Peyer's patch (tissue), 4 donors: Measurements from ENCODE around the gene KCNAB3. TPM values are rescaled to one million over a fixed set of nuclear protein-coding genes. Genes with fewer than 3 reads are reported as not detected.

Experiments
- DNase-seq, 3 donors: peaks; one replicate each; pipeline ENCODE4 v3.0.0-alpha.2; 2017 to 2019
- H3K27ac ChIP-seq, 4 donors: fragments of 200-600 bp; sonication (generic); one replicate each; pipeline ENCODE4 v1.5.1; 2016 to 2019
- H3K27me3 ChIP-seq, 2 donors: fragments of 200-600 bp; sonication (generic); one replicate each; pipeline ENCODE4 v1.5.1; 2019
- H3K36me3 ChIP-seq, 3 donors: fragments of 200-600 bp; sonication (generic); one replicate each; pipeline ENCODE4 v1.5.1; 2016 to 2019
- H3K4me1 ChIP-seq, 4 donors: fragments of 200-600 bp; sonication (generic); one replicate each; pipeline ENCODE4 v1.5.1; 2016 to 2019
- H3K4me3 ChIP-seq, 4 donors: fragments of 200-600 bp; sonication (generic); 1 replicate in 3 of 4; 2 replicates in 1 of 4; pipeline ENCODE4 v1.5.1; 2016 to 2019; ENCODE audit warnings: mild to moderate bottlenecking in 1 of 4
- H3K9me3 ChIP-seq, 4 donors: fragments of 200-600 bp; sonication (generic); one replicate each; pipeline ENCODE4 v1.5.1; 2016 to 2019; ENCODE audit warnings: mild to moderate bottlenecking in 1 of 4
- POLR2A ChIP-seq, 2 donors: fragments of 450-650 bp; IDR thresholded peaks; one replicate each; pipeline ENCODE4 v1.5.1; 2017; ENCODE audit warnings: antibody characterized with exemption in 2 of 2, mild to moderate bottlenecking in 2 of 2, moderate library complexity in 2 of 2
- total RNA-seq, 4 donors: library from RNA; depleted of rRNA; stranded (reverse); fragments of >200 nt; gene quantifications; one replicate each; pipeline ENCODE4 v1.1.0, GENCODE V29; 2016
- TF ChIP-seq, protein P1 (sequence below), 6 experiments: fragments of 450-650 bp in 4 of 6; fragments of 200-600 bp in 2 of 6; sonication (generic) in 1 of 6; IDR thresholded peaks; one replicate each; pipeline ENCODE4 v1.5.1; 2017 to 2019; ENCODE audit warnings: antibody characterized with exemption in 6 of 6, mild to moderate bottlenecking in 3 of 6, moderate library complexity in 1 of 6

Gene KCNAB3
- total RNA-seq, 4 donors from 2014 or later: 0.95 to 5.0 (median 2.7) TPM

DNA sequence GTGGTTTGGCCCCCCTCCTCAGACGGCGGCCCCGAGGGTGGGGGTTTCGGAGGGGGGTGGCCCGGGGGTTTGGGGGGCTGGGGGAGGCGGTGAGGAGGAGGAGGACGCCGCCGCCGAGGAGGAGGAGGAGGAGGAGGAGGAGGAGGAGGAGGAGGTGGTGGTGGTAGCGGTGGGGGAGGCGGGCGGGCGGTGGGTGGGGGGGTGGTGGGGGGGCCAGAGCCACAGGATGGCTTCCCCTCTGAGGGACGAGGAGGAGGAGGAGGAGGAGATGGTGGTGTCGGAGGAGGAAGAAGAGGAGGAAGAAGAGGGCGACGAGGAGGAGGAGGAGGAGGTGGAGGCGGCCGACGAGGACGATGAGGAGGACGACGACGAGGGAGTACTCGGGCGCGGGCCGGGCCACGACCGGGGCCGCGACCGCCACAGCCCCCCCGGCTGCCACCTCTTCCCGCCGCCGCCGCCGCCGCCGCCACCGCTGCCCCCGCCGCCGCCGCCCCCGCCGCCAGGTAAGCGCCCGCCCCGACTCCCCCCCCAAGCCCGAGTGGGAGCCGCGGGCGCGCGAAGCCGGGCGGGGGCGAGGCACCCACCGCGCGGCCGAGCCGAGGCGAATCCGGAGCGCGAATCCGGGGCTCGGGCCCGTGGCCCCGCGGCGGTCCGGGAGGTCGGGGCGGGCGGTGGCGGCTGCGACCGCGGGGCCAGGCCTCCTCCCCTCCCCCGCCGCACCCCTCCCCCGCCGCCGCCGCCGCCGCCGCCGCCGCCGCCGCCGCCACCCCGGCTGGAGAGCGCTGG is 44.9 kb downstream of the KCNAB3 start:
- DNase-seq: peak; percentile 22 to 65 (median 50)
- H3K9me3 ChIP-seq: no peaks in the 10 kb centered on the region
- peak overlapping the region; percentile 89 to 96 (median 94) for H3K27ac ChIP-seq
- TF ChIP-seq POLR2A (IDR thresholded peaks at IDR 0.05): no peak
- TF ChIP-seq, protein P1, sequence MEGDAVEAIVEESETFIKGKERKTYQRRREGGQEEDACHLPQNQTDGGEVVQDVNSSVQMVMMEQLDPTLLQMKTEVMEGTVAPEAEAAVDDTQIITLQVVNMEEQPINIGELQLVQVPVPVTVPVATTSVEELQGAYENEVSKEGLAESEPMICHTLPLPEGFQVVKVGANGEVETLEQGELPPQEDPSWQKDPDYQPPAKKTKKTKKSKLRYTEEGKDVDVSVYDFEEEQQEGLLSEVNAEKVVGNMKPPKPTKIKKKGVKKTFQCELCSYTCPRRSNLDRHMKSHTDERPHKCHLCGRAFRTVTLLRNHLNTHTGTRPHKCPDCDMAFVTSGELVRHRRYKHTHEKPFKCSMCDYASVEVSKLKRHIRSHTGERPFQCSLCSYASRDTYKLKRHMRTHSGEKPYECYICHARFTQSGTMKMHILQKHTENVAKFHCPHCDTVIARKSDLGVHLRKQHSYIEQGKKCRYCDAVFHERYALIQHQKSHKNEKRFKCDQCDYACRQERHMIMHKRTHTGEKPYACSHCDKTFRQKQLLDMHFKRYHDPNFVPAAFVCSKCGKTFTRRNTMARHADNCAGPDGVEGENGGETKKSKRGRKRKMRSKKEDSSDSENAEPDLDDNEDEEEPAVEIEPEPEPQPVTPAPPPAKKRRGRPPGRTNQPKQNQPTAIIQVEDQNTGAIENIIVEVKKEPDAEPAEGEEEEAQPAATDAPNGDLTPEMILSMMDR (IDR thresholded peaks at IDR 0.05): no peak
- H3K4me3 ChIP-seq: peak overlapping the region; percentile 62 to 89 (median 82)
- H3K27me3 ChIP-seq: no peaks in the 10 kb centered on the region
- peaks cover 0 to 64% (median 12%) of the 10 kb centered on the region in 4 donors for H3K4me1 ChIP-seq
- H3K36me3 ChIP-seq: peaks cover 0 to 8% (median 0%) of the 10 kb centered on the region in 3 donors

- TF ChIP-seq POLR2A (IDR thresholded peaks at IDR 0.05): no peak
- TF ChIP-seq, protein P1 (IDR thresholded peaks at IDR 0.05): no peak
- H3K36me3 ChIP-seq: peaks cover 0 to 14% (median 0%) of the 10 kb centered on the region in 3 donors
- peaks cover 0 to 55% (median 10%) of the 10 kb centered on the region in 4 donors for H3K4me1 ChIP-seq
- peak overlapping the region; percentile 62 to 89 (median 82) for H3K4me3 ChIP-seq
- no peaks in the 10 kb centered on the region for H3K9me3 ChIP-seq
- H3K27me3 ChIP-seq: no peaks in the 10 kb centered on the region
- H3K27ac ChIP-seq: peak overlapping the region; percentile 32 to 96 (median 78)
- peak in 1 of 3 donors; percentile 36 for DNase-seq
Observed at GRCh38 chr17:7883781-7884386, 45.8 kb downstream of the KCNAB3 start.

DNA sequence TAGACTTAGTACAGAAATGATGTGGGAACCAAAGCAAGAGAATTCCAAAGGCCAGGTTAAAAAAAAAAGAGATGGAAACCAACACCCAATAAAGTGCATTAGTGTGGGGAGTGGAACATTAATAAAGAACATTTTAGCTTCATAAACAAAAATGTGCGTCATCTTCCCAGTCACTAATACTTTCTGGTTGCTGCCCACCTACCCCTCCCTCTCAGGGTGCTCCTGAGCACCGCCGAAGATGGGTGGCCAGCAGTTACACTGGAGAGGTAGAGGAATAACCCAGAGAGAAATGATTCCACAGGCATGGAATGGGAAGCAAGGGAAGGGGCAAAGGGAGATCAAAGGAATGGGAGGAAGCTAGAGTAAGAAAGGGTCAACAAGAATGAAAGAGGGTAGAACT is 47.0 kb downstream of the KCNAB3 start:
- peak overlapping the region in 1 of 4 donors; percentile 37 for H3K27ac ChIP-seq
- peak in 1 of 3 donors; percentile 40 for DNase-seq
- H3K4me3 ChIP-seq: no peak overlapping the region
- H3K27me3 ChIP-seq: no peaks in the 10 kb centered on the region
- no peaks in the 10 kb centered on the region for H3K9me3 ChIP-seq
- peaks cover 0 to 18% (median 0%) of the 10 kb centered on the region in 3 donors for H3K36me3 ChIP-seq
- TF ChIP-seq, protein P1 (IDR thresholded peaks at IDR 0.05): no peak
- TF ChIP-seq POLR2A (IDR thresholded peaks at IDR 0.05): no peak
- H3K4me1 ChIP-seq: peaks cover 0 to 43% (median 4%) of the 10 kb centered on the region in 4 donors

DNA sequence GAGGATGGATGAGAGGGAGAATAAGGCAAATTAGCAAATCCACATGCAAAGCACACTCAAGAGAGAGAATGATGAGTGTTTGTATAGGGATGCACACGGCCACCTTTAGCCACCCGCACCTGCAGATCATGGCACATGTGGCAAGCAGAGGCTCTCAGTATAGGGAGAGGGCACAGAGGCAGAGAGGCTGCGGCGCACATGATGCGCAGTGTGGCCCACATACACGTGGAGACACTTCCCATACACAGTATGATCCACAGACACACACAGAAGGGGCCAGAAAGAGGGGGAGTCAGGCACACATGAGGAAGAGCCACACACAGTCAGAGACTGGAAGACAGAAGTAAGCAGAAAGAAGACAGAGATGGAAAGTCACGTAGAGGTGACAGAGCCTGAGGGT is 47.6 kb downstream of the KCNAB3 start:
- H3K4me1 ChIP-seq: peaks cover 0 to 41% (median 3%) of the 10 kb centered on the region in 4 donors
- peak overlapping the region in 1 of 4 donors; percentile 37 for H3K27ac ChIP-seq
- no peak overlapping the region for H3K4me3 ChIP-seq
- H3K36me3 ChIP-seq: peaks cover 0 to 18% (median 0%) of the 10 kb centered on the region in 3 donors
- TF ChIP-seq, protein P1 (IDR thresholded peaks at IDR 0.05): no peak
- TF ChIP-seq POLR2A (IDR thresholded peaks at IDR 0.05): no peak
- peak in 2 of 3 donors; percentile 12 to 36 for DNase-seq
- H3K27me3 ChIP-seq: no peaks in the 10 kb centered on the region
- no peaks in the 10 kb centered on the region for H3K9me3 ChIP-seq

DNA sequence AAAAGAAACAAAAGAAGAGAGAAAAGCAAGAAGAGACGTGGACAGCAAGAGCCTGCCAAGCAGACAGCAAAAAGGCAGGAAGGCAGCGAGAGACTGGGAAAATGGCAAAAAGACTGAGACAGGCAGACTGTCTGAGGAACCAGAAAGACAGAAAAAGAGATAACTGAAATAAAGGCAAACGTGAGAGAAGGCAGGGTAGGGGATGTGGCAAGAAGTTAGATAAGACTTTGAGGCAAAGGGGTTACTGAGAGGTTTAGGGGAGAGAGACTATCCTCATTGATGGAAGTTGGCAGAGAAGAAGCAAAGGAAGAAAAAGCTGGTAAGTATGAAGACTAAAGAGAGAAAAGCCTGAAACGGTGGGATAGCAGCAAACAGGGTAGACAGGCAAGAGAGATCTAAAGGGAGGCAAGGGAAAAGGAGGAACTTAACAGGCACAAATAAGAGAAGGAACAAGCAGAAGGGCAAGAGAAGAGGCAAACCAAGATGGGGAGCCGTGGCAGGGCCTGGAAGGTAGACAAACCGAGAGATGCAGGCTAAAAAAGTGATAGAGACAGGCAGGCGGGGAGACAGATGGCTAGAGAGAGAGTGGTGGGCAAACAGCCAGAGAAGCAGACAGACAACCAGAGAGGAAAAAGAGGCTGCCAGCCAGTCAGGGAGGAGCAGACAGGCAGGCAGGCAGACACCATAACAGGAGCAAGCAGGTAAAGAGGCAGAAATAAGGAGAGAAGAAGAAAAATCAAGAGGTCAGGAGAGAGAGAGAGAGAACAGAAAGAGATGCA is 48.2 kb downstream of the KCNAB3 start:
- Histone ChIP-seq H3K27me3 (no peaks in the 10 kb centered on the region), H3K27ac (peak overlapping the region in 1 of 4 donors; percentile 37), H3K9me3 (no peaks in the 10 kb centered on the region), H3K36me3 (peaks cover 0 to 18% (median 0%) of the 10 kb centered on the region in 3 donors), H3K4me3 (no peak overlapping the region), H3K4me1 (peaks cover 0 to 35% (median 2%) of the 10 kb centered on the region in 4 donors)
- TF ChIP-seq, protein P1 (IDR thresholded peaks at IDR 0.05): no peak
- TF ChIP-seq POLR2A (IDR thresholded peaks at IDR 0.05): no peak
- peak in 1 of 3 donors; percentile 41 for DNase-seq
